EL (cell line): ENCODE data around the gene GFPT1.
"Not testable (repeated sequence)": the region's sequence is repeated elsewhere in the genome, so short reads cannot be mapped to it uniquely, and the experiment has no call there.

ENCODE experiments used
- DNase-seq: peaks from one replicate; pipeline ENCODE4 v3.0.0-alpha.2; 2016

GFPT1 gene

DNA sequence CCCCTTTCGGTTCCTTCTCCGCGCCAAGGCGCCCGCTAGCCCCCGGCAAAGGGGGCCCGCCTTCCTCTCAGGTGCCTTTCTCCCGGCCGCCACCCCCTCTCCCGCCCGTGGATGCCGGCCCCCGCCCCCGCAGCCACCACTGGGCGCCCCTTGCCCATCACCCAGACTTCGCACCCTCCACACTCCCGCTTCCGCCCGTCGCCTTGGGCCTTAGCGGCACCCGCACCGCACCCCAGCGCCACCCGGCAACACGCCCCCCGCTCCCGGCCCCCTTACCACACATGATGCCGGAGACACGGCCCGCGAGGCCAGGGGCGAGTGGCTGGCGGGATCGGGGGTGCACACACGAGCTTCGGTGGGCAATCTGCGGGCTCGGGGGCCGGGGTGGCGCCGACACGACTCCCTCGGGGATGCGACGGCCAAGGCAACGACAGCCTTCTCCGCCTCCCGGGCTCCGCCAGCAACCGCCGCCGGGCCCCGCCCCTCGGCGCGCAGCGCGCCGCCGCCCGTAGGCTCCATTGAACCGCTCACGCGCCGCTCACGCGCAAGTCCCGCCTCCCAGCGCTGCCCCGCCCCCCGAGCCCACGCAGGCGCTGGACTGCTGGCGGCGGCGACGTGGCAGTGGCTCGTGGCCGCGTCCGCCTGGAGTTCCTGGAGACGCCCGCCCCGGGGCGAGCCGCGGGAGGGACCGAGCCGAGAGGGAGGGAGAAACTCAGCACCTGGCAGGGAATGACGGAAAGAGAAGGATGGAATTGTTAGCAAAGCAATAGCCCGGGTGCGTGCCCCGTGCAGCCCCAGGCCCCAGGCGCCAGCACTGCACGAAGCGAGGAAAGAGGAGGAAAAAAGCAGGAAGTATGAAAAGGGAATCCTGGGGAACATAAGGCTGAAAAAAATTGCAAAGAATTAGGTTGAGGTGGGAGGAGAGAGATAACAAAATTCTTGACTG lies at the start of gene GFPT1:
GFPT1 (minus strand) TSS at position 439 of the 946 bp plus-strand sequence; CDS start at position 283, 156 bp downstream.
- peak; percentile 94 for DNase-seq

DNA sequence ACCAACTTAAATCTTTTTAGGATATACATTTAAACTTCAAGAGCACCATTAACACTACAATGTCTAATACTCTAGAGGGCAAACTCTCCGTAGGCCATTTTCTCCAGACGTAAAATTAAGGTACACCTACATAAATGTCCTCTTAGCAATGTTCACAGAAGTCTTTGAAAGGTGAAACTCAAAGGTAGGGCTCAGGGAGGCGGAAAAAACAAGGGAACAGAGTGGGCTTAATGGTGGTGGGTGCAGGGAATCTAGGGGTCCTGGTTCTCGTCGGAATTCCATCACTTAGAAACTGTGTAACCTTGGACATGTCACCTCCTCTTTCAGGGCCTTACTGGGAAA lies 49.5 kb upstream of the GFPT1 start:
- no peak for DNase-seq

GRCh38 chr2:69434753-69435152 lies 47.7 kb upstream of the GFPT1 start:
- DNase-seq, result no peak

DNA sequence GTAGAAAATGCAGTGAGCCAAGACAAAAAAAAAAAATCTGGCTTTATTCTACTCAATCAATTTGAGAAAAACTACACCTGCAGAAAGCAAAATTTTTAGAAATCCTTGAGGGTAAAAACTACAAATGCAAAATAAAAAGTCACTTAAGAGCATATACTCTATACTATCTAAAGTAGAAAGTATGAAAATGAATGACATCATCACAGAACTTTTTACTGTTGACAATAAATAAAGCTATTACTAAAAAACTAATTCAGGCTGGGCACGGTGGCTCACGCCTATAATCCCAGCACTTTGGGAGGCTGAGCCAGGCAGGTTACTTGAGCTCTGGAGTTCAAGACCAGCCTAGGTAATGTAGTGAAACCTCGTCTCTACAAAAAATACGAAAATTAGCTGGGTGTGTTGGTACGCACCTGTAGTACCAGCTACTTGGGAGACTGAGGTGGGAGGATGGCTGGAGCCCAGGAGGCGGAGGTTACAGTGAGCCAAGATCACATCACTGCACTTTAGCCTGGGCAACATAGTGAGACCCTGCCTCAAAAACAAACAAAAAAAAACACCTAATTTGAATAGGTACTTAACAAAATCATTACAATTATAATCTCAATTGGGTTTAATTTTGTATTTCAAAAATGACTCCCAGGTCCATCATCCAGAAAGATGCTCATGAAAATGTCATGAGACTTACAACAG lies 42.6 kb upstream of the GFPT1 start:
- no peak for DNase-seq

GRCh38 chr2:69428981-69429380 lies 42.0 kb upstream of the GFPT1 start:
- DNase-seq, result no peak

- no peak for DNase-seq
Measured at GRCh38 chr2:69424419-69424818, 37.4 kb upstream of the GFPT1 start.

DNA sequence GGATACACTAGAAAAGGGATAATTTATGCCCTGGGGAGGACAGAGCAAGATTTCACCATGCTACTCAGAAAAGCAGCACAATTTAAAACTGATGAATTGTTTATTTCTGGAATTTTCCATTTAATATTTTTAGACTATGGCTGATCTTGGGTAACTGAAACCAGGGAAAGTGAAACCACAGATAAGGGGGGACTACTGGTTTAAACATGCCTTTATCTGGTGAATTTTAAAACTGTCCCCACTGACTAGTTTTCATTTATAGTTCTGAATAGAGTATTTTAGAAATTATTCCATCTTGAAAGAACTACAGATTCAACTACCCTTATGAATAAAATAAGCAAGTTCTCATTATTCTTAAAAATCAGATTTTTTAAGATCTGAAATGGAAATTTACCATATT lies 35.2 kb upstream of the GFPT1 start:
- DNase-seq, result no peak

GRCh38 chr2:69419111-69419510 lies 32.1 kb upstream of the GFPT1 start:
- DNase-seq, result not testable (repeated sequence)

- no peak for DNase-seq
Measured at GRCh38 chr2:69416147-69416546, 29.1 kb upstream of the GFPT1 start.

- DNase-seq, result no peak
Measured at GRCh38 chr2:69411120-69411519, 24.1 kb upstream of the GFPT1 start.

- no peak for DNase-seq
Measured at GRCh38 chr2:69405306-69405705, 18.3 kb upstream of the GFPT1 start.

DNA sequence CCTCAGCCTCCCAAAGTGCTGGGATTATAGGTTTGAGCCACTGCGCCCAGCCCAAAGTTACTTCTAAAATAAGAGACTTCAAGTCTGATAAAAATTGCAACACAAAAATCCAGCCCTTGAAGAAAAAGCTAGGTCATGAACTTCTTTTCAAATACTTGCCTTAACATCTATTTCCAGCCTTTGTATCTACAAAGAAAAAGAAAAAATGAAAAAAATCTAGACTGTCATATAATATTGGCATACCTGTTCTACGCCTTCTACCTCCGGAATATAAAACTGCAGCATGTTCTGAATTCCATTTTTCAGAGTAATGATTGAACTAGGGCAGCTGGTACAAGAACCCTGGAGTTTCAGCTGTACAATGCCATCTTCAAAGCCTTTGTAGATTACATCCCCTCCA lies 13.1 kb upstream of the GFPT1 start:
- no peak for DNase-seq

DNA sequence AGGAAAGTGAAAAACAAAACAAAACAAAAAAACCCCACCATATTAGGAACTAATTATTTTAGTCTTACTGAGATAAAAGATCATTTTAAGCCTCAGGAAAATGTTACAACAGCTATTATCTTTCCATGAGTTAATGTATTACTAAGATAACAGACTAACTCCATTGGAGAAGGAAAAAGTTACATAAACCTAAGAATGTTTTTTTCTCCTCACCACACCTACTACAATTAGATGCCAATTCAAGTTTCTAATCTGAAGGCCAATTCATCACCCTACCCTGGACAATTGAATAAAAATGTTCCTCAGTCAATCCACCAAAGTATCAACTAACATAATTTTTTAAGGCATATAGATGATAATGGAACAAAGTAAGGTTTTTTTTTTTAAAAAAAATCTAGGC lies 10.2 kb upstream of the GFPT1 start:
- DNase-seq, result no peak

DNA sequence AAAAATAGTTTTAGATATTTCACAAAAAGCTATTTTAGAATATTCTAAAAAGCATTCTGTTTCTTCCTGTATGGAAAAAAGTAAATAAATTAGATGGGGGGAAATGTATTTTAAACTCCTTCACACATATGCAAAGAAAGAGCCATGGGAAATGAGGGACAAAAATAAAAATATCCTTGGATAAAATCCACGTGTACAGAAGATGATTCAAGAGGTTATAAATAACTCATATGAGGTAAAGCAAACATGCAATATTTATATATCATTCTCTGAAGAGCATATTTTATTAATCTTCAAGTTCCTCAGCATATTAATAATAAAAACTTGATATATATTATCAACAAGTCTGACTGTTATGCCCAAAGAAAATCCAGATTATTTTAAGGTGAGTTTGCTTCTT lies 8.8 kb upstream of the GFPT1 start:
- no peak for DNase-seq

GRCh38 chr2:69393963-69394362 lies 6.9 kb upstream of the GFPT1 start:
- no peak for DNase-seq

GRCh38 chr2:69390471-69390870 lies 3.4 kb upstream of the GFPT1 start:
- no peak for DNase-seq

- no peak for DNase-seq
Measured at GRCh38 chr2:69390001-69390400, 3.0 kb upstream of the GFPT1 start.

- no peak for DNase-seq
Measured at GRCh38 chr2:69389271-69389670, 2.2 kb upstream of the GFPT1 start.

- no peak for DNase-seq
Measured at GRCh38 chr2:69387770-69388481, 899 bp upstream of the GFPT1 start.

- DNase-seq, result peak; percentile 3
Measured at GRCh38 chr2:69386360-69386759, 667 bp downstream of the GFPT1 start.

DNA sequence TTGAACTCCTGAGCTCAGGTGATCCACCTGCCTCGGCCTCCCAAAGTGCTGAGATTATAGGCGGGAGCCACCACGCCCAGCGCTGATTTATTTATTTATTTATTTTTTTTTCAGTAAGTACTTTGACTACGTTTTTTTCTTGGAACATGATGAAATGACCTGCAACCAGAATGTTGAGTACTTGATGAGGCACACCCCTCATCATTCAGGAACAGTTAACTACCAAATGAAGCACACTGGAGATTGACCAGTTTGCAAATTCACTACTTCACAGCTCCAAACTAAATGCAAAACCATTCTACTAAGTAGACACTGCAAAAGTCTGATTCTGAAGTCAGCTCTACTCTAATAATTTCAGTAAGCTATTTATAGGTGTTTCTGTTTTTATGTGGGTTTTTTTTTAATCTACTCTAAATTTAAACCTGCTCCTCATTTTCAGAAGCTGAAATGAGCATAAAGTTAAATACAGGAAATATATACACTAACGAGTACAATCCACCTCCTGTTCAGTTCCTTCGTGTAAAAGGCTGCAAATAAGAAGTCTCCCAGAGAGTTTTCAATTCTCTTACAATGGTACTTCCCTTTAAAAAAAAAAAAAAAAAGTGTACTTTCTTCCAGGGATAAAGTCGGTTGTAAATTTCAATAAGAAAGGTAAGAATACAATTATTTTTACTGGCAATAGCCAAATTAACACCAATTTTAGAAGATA lies 1.4 kb downstream of the GFPT1 start:
- DNase-seq, result peak; percentile 35

GRCh38 chr2:69384618-69385081 lies 2.4 kb downstream of the GFPT1 start:
- DNase-seq, result peak; percentile 36
